ENCODE data around the gene TMC4.

TMC4 gene

DNA sequence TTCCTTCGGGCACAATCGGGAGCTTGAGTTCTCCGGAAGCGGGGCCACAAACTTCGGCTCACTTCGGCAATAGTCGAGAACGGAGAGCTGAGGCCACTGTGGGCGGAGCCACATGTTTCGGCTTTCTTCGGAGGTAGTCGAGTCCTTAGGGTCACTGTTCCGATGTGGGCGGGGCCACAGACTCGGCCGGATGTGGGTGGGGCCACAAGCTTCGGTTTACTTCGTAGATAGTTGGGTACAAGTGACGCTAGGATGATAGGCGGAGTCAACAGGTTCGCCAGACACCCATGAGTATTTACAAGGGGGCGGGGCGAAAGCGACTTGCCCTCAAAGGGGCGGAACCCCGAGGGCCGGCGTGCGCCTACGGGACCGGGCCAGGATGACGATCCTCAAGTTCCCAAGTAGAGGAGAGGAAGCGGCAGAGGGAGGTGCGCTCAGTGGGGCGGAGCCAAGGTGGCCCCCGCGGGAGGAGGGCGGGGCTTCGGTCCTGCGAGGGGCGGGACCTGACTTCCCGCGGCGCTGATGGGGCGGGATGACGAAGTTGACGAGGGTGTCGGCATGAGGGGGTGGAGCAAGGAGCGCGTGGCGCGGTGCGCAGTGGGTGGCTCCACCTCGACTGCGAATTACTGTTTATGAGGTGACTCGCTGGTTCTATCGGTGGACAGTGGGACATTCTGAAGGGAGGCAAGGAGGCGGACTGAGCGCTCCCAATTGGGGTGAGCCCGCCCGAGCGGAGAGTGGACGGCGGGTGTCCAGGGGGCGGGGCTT, 17.0 kb upstream of the TMC4 start:
- Histone ChIP-seq H3K4me2 (ENCODE audit: low read length) (peak overlapping the region; percentile 66), H3K79me2 (ENCODE audit: low read length) (peaks cover 25% of the 10 kb centered on the region), H3K9me3 (ENCODE audit: insufficient read depth, low read length) (no peaks in the 10 kb centered on the region), H3K9ac (ENCODE audit: low read length) (peak overlapping the region; percentile 93), H3K4me1 (ENCODE audit: low read length) (peaks cover 16% of the 10 kb centered on the region), H3K27ac (ENCODE audit: low read length) (peak overlapping the region; percentile 89), H2AFZ (ENCODE audit: low read depth, low read length) (peak overlapping the region; percentile 76), H3K36me3 (replicated peaks; ENCODE audit: low read depth, low read length) (peaks cover 22% of the 10 kb centered on the region), H3K4me3 (ENCODE audit: low read length) (peak overlapping the region; percentile 83), H4K20me1 (ENCODE audit: insufficient read depth, low read length) (no peaks in the 10 kb centered on the region), H3K27me3 (ENCODE audit: low read depth, low read length) (no peaks in the 10 kb centered on the region)
- no peak for TF ChIP-seq EZH2phosphoT487 (IDR thresholded peaks at IDR 0.05; ENCODE audit: low read depth)
- TF ChIP-seq, protein P1, sequence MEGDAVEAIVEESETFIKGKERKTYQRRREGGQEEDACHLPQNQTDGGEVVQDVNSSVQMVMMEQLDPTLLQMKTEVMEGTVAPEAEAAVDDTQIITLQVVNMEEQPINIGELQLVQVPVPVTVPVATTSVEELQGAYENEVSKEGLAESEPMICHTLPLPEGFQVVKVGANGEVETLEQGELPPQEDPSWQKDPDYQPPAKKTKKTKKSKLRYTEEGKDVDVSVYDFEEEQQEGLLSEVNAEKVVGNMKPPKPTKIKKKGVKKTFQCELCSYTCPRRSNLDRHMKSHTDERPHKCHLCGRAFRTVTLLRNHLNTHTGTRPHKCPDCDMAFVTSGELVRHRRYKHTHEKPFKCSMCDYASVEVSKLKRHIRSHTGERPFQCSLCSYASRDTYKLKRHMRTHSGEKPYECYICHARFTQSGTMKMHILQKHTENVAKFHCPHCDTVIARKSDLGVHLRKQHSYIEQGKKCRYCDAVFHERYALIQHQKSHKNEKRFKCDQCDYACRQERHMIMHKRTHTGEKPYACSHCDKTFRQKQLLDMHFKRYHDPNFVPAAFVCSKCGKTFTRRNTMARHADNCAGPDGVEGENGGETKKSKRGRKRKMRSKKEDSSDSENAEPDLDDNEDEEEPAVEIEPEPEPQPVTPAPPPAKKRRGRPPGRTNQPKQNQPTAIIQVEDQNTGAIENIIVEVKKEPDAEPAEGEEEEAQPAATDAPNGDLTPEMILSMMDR (IDR thresholded peaks at IDR 0.05; ENCODE audit: low read depth, low read length), result no peak

DNA sequence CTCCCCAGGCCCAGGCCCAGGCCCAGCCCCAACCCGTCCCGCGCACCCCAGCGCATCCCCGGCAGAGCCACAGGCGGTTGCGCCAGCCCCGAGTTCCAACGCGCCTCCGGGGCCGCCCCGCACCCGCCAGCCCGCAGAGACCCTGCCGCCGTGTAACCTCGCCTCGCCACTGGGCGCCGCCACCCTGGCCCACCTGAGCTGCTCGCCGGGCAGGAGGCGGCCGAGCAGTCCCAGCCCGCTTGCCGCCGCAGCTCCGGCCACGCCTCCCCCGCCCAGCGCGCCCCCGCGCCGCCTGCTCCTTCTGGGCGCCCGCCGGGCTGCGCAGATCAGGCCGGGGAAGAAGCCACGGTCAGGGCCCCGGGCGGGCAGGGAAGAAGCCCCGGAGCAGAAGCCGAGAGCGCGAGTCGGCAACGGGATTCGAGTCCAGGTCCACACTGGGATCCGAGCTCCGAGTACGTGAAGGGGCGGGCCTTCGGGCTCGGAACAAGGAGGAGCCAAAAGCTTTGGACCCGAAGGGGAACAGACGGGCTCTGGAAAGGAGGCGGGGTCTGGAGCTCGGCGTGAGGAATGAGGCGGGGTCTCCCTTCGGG, 16.3 kb upstream of the TMC4 start, which contains the start of gene MBOAT7:
Gene MBOAT7 (minus strand): TSS at position 436 of the 590 bp plus-strand sequence. CDS start 1,072 bp downstream, outside the sequence.
- Histone ChIP-seq H3K9me3 (ENCODE audit: insufficient read depth, low read length) (no peaks in the 10 kb centered on the region), H3K27me3 (ENCODE audit: low read depth, low read length) (no peaks in the 10 kb centered on the region), H4K20me1 (ENCODE audit: insufficient read depth, low read length) (no peaks in the 10 kb centered on the region), H3K4me3 (ENCODE audit: low read length) (peak within 1 kb of the TSS; percentile 83), H3K9ac (ENCODE audit: low read length) (peak within 1 kb of the TSS; percentile 93), H3K4me2 (ENCODE audit: low read length) (peak within 1 kb of the TSS; percentile 99), H3K4me1 (ENCODE audit: low read length) (peaks cover 16% of the 10 kb centered on the region), H3K79me2 (ENCODE audit: low read length) (peaks cover 25% of the 10 kb centered on the region), H2AFZ (ENCODE audit: low read depth, low read length) (peak within 1 kb of the TSS; percentile 76), H3K27ac (ENCODE audit: low read length) (peak within 1 kb of the TSS; percentile 89), H3K36me3 (replicated peaks; ENCODE audit: low read depth, low read length) (peaks cover 17% of the 10 kb centered on the region)
- no peak for TF ChIP-seq EZH2phosphoT487 (IDR thresholded peaks at IDR 0.05; ENCODE audit: low read depth)
- TF ChIP-seq, protein P1 (IDR thresholded peaks at IDR 0.05; ENCODE audit: low read depth, low read length), result peak; percentile 49

DNA sequence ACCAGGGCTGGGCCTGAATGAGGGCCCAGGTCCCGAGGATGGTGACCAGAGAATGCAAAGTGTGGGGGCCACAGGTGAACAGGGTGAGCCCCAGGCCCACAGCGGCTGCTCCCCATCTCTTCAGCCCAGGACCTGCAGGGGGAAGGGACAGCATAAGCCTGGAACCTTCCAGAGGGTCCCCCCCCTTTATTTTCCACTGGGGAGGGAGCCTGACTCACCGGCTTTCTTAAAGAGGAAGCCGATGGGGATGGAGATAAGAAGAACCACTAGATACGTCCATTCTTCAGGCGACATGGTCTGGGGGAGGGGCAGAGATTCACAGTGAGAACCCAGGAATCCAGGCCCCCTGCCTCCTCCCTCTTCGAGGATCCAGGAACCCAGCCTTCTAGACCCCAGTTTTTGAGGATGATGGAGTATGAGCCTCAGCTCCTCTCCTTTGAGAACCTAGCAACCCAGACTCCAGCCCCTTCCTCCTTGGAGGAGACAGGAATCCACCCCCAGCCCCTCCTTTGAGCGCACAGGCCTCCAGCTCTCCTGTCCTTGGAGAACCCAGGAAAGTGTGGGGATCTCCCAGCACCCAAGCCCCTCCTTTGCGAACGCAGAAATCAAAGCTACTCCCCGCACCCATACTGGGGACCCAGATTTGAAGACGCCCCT, 15.4 kb upstream of the TMC4 start:
- peaks cover 16% of the 10 kb centered on the region for H3K4me1 ChIP-seq (ENCODE audit: low read length)
- H3K9me3 ChIP-seq (ENCODE audit: insufficient read depth, low read length), result no peaks in the 10 kb centered on the region
- H3K36me3 ChIP-seq (replicated peaks; ENCODE audit: low read depth, low read length), result peaks cover 14% of the 10 kb centered on the region
- TF ChIP-seq, protein P1 (IDR thresholded peaks at IDR 0.05; ENCODE audit: low read depth, low read length), result no peak
- no peak for TF ChIP-seq EZH2phosphoT487 (IDR thresholded peaks at IDR 0.05; ENCODE audit: low read depth)
- peaks cover 25% of the 10 kb centered on the region for H3K79me2 ChIP-seq (ENCODE audit: low read length)
- H3K9ac ChIP-seq (ENCODE audit: low read length), result peak overlapping the region; percentile 87
- peak overlapping the region; percentile 99 for H3K4me2 ChIP-seq (ENCODE audit: low read length)
- no peak overlapping the region for H2AFZ ChIP-seq (ENCODE audit: low read depth, low read length)
- H3K27me3 ChIP-seq (ENCODE audit: low read depth, low read length), result no peaks in the 10 kb centered on the region
- H4K20me1 ChIP-seq (ENCODE audit: insufficient read depth, low read length), result no peaks in the 10 kb centered on the region
- H3K27ac ChIP-seq (ENCODE audit: low read length), result peak overlapping the region; percentile 89
- H3K4me3 ChIP-seq (ENCODE audit: low read length), result peak overlapping the region; percentile 83

DNA sequence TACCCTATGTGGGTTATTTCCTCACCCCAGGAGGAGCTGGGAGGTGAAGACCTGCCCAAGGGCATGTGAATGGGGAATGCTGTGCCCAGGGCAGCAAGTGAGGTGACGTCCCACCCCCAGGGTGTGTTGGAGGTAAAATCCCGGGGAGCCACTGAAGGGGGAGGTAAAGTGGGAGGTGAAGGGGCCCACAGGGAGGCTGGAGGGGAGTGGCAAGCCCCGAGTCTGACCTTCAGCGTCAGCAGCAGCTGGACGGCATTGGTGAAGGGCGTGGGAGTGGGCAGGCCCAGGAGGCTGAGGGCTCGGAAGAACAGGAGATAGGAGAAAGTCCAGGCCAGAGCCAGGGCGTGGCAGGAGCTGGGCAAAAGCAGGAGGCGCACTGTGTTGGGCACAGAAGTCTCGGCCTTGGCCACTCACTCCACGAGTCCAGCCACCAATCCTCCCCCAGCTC, 14.0 kb upstream of the TMC4 start:
- no peak overlapping the region for H3K4me2 ChIP-seq (ENCODE audit: low read length)

More for the DNA sequence above, 14.0 kb upstream of the TMC4 start:
- Histone ChIP-seq H3K27me3 (ENCODE audit: low read depth, low read length) (no peaks in the 10 kb centered on the region), H3K9me3 (ENCODE audit: insufficient read depth, low read length) (no peaks in the 10 kb centered on the region), H3K4me3 (ENCODE audit: low read length) (no peak overlapping the region), H4K20me1 (ENCODE audit: insufficient read depth, low read length) (no peaks in the 10 kb centered on the region), H3K36me3 (replicated peaks; ENCODE audit: low read depth, low read length) (peaks cover 8% of the 10 kb centered on the region), H3K4me1 (ENCODE audit: low read length) (peaks cover 10% of the 10 kb centered on the region), H3K27ac (ENCODE audit: low read length) (no peak overlapping the region), H3K9ac (ENCODE audit: low read length) (no peak overlapping the region), H3K79me2 (ENCODE audit: low read length) (peaks cover 18% of the 10 kb centered on the region), H2AFZ (ENCODE audit: low read depth, low read length) (no peak overlapping the region)
- TF ChIP-seq, protein P1 (IDR thresholded peaks at IDR 0.05; ENCODE audit: low read depth, low read length), result no peak
- TF ChIP-seq EZH2phosphoT487 (IDR thresholded peaks at IDR 0.05; ENCODE audit: low read depth), result no peak

Data from OCI-LY3 (cell line).